Ishikawa (cell line): ENCODE measurements around the gene CUTC.

Source experiments
- EGR1 ChIP-seq: IDR thresholded peaks from 2 replicates; pipeline ENCODE4 v1.6.1; 2012
- EP300 ChIP-seq: IDR thresholded peaks from 2 replicates; pipeline ENCODE4 v1.6.1; 2012; ENCODE audit warnings: borderline replicate concordance
- TAF1 ChIP-seq: IDR thresholded peaks from 2 replicates; pipeline ENCODE4 v1.6.1; 2012; ENCODE audit warnings: low read depth, mild to moderate bottlenecking
- TCF12 ChIP-seq: IDR thresholded peaks from 2 replicates; pipeline ENCODE4 v1.6.1; 2012; ENCODE audit warnings: low read depth
- YY1 ChIP-seq: IDR thresholded peaks from 2 replicates; pipeline ENCODE4 v1.6.1; 2012; ENCODE audit warnings: low read depth

DNA sequence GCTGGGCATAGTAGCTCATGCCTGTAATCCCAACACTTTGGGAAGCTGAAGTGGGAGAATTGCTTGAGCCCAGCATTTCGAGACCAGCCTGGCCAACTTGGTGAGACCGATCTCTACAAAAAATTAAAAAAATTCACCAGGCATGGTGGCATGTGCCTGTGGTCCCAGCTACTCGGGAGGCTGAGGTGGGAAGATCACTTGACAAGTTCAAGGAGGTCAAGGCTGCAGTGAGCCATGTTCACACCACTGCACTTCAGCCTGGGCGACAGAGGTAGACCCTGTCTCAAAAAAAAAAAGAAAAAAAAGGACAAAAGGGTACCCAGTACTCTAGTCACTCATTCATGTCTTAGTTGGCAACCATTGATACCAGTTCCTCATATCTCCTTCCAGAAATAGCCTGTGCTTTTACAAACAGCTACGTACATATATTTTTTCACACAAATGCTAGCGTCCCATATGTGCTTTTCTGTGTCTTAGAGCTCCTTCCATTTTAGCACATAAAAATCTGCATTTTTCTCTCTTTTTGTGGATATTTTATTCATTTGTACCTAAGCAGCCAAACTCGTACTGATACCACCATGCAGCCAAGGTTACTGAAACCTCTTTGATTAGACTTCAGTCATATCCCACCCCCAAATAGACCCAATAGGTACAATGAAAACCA, 55.9 kb downstream of the CUTC start:
- no peak for TF ChIP-seq EP300
- TF ChIP-seq EGR1, result no peak
- TF ChIP-seq TCF12, result no peak
- TF ChIP-seq YY1, result no peak
- no peak for TF ChIP-seq TAF1
